ENCODE measurements around the gene IBSP. TPM values are rescaled to one million over a fixed set of nuclear protein-coding genes. Genes with fewer than 3 reads are reported as not detected.

The IBSP gene
- total RNA-seq, 1 donor, result not detected

DNA sequence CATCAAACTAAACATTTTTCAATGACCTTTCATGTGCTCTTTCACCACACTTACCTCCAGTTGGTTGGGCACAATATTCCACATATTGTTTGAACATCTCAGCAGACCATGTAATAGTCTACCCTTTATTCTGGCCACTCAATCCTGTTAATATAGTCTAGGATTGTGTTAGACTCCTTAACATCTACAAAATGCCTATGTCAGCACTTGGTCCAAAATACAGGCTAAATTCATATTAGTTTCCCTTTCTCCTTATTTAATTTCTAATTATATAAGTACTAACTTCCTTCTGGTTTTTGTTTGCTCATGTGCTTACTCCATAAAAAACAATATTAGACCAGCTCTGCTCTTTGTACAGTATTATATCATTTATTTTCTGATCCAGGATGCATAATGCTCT lies 54.5 kb downstream of the IBSP start:
- TF ChIP-seq, protein P1, sequence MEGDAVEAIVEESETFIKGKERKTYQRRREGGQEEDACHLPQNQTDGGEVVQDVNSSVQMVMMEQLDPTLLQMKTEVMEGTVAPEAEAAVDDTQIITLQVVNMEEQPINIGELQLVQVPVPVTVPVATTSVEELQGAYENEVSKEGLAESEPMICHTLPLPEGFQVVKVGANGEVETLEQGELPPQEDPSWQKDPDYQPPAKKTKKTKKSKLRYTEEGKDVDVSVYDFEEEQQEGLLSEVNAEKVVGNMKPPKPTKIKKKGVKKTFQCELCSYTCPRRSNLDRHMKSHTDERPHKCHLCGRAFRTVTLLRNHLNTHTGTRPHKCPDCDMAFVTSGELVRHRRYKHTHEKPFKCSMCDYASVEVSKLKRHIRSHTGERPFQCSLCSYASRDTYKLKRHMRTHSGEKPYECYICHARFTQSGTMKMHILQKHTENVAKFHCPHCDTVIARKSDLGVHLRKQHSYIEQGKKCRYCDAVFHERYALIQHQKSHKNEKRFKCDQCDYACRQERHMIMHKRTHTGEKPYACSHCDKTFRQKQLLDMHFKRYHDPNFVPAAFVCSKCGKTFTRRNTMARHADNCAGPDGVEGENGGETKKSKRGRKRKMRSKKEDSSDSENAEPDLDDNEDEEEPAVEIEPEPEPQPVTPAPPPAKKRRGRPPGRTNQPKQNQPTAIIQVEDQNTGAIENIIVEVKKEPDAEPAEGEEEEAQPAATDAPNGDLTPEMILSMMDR (IDR thresholded peaks at IDR 0.05; ENCODE audit: insufficient read depth, low read length), result no peak
- no peak overlapping the region for H3K4me3 ChIP-seq (ENCODE audit: low read depth, low read length)
- DNase-seq (ENCODE audit: low read depth), result no peak

DNA sequence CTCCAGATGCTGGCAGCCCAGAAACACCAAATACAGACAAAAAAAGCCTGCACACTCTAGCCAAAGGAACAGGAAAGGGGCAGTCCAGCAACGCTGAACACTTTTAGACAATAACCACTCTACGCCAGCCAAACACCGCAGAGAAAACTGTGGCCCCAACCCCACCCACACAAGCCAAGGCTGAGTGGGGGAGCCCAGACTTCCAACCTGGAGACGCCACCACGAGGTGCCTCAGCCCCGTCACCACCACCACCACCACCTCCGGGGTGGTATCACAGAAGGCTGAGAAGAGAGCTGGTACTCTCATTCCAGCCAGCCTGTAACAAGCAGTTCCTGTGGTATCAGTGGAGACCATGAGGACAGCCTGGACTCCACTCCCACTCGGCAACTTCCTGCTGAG lies 56.2 kb downstream of the IBSP start:
- TF ChIP-seq, protein P1 (IDR thresholded peaks at IDR 0.05; ENCODE audit: insufficient read depth, low read length), result no peak
- H3K4me3 ChIP-seq (ENCODE audit: low read depth, low read length), result no peak overlapping the region
- no peak for DNase-seq (ENCODE audit: low read depth)

DNA sequence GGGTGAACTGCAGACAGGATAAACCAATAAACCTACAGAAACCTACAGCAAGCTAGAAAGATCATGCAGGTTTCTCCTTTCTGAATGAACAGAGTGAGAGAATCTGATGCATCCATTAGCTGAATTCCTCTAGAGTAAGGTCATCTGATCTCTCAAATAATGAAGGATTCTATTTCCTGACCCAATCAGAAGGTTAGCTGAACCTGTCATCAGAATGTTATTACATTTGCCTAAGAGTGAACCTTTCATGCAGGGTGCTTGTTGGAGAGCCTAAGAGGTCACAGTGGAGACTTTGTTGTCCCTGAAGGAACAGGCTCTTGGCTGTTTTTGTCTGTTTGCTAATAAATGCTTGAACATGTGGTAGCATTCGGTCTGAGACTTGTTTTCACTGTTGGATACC lies 57.5 kb downstream of the IBSP start:
- TF ChIP-seq, protein P1 (IDR thresholded peaks at IDR 0.05; ENCODE audit: insufficient read depth, low read length), result no peak
- H3K4me3 ChIP-seq (ENCODE audit: low read depth, low read length), result no peak overlapping the region
- no peak for DNase-seq (ENCODE audit: low read depth)

DNA sequence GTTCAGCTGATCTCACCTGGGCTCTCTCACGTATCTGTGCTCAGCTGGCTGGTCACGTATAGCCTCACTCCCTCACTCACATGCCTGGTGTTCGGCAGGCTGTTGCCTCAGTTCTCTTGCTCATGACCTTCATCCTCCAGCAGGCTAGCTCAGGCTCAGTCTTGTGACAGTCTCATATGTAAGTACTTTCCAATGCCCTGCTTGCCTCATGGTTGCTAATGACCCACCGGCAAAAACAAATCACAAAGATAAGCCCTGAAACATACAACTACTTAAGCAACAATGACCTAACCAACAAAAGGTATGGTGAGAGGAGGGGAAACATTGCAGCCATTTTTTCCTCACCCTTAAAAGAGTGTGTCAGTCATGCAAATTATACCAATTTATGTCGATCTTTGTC lies 58.4 kb downstream of the IBSP start:
- H3K4me3 ChIP-seq (ENCODE audit: low read depth, low read length), result no peak overlapping the region
- TF ChIP-seq, protein P1 (IDR thresholded peaks at IDR 0.05; ENCODE audit: insufficient read depth, low read length), result no peak

More for the DNA sequence above, 58.4 kb downstream of the IBSP start:
- DNase-seq (ENCODE audit: low read depth), result no peak

Other genes starting within 250 kb of the IBSP start
- gene DSPP, start 191.0 kb upstream of the IBSP start, total RNA-seq (ENCODE audit: low replicate concordance), result not detected in 2 replicates
- gene DMP1, start 149.3 kb upstream of the IBSP start, total RNA-seq (ENCODE audit: low replicate concordance), result not detected in 2 replicates
- gene MEPE, start 33.4 kb downstream of the IBSP start, total RNA-seq (ENCODE audit: low replicate concordance), result not detected in 2 replicates
- gene SPP1, start 176.2 kb downstream of the IBSP start, total RNA-seq (ENCODE audit: low replicate concordance), result 0.72 and 11.9 TPM in 2 replicates
- gene PKD2, start 208.1 kb downstream of the IBSP start, total RNA-seq (ENCODE audit: low replicate concordance), result 66.6 and 197 TPM in 2 replicates